Measurements from ENCODE around the gene MEGF6. TPM values are rescaled to one million over a fixed set of nuclear protein-coding genes. Genes with fewer than 3 reads are reported as not detected.

Gene MEGF6
- total RNA-seq, 1 donor from 2014 or later = 194 TPM

DNA sequence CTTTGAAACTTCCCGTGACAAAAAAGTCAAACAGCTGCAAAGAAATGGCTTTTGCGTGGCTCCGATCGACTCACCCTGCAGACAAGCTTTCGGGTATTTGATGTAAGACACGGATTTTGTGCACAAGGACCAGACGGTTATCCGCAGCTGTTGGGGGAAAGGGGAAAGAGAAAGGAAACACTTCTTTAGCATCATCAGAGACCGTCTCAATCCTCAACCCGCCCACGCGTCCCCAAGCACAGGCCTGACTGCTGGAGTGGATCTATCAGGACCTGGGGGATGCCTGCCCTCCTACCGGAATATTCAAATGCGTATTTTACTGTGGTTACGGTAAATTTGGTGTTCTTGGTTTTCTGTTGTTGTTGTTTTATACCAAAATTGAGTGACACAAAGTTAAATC is 27.4 kb upstream of the MEGF6 start:
- no peaks in the 10 kb centered on the region for H3K27me3 ChIP-seq
- no peak overlapping the region for H3K4me3 ChIP-seq
- intact Hi-C loops (cut with DNase I) = no loop called here
- DNase-seq (ENCODE audit: low spot score in 2 of 2) = no peak
- TF ChIP-seq, protein P1, sequence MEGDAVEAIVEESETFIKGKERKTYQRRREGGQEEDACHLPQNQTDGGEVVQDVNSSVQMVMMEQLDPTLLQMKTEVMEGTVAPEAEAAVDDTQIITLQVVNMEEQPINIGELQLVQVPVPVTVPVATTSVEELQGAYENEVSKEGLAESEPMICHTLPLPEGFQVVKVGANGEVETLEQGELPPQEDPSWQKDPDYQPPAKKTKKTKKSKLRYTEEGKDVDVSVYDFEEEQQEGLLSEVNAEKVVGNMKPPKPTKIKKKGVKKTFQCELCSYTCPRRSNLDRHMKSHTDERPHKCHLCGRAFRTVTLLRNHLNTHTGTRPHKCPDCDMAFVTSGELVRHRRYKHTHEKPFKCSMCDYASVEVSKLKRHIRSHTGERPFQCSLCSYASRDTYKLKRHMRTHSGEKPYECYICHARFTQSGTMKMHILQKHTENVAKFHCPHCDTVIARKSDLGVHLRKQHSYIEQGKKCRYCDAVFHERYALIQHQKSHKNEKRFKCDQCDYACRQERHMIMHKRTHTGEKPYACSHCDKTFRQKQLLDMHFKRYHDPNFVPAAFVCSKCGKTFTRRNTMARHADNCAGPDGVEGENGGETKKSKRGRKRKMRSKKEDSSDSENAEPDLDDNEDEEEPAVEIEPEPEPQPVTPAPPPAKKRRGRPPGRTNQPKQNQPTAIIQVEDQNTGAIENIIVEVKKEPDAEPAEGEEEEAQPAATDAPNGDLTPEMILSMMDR (IDR thresholded peaks at IDR 0.05) = no peak
- H3K4me1 ChIP-seq = no peaks in the 10 kb centered on the region
- H3K9me3 ChIP-seq = no peaks in the 10 kb centered on the region
- peaks cover 60 to 76% of the 10 kb centered on the region in 2 donors for H3K36me3 ChIP-seq
- H3K27ac ChIP-seq = no peak overlapping the region

DNA sequence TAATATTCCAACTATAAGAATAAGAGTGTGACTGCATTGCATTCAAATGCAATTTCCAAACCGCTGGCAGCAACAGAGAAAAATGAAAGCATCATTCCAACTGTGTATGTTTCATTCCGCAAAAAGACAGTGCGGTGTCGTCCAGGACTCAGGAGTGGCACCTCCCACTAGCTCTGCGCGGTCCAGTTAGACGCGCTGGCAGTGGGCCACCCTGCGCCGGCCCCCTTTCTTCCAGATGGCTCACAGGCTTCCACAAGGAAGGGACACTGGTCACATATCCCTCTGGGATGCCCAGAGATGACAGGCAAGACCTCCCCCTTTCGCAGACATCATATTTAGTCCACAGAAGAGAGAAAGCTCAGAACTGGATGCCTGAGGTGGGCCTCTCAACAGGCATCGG is 26.7 kb upstream of the MEGF6 start:
- no peak overlapping the region for H3K4me3 ChIP-seq
- no peaks in the 10 kb centered on the region for H3K9me3 ChIP-seq
- no peaks in the 10 kb centered on the region for H3K4me1 ChIP-seq
- no peaks in the 10 kb centered on the region for H3K27me3 ChIP-seq
- no peak overlapping the region for H3K27ac ChIP-seq
- DNase-seq (ENCODE audit: low spot score in 2 of 2) = no peak
- TF ChIP-seq, protein P1 (IDR thresholded peaks at IDR 0.05) = no peak
- intact Hi-C loops (cut with DNase I) = no loop called here
- H3K36me3 ChIP-seq = peaks cover 65 to 82% of the 10 kb centered on the region in 2 donors

DNA sequence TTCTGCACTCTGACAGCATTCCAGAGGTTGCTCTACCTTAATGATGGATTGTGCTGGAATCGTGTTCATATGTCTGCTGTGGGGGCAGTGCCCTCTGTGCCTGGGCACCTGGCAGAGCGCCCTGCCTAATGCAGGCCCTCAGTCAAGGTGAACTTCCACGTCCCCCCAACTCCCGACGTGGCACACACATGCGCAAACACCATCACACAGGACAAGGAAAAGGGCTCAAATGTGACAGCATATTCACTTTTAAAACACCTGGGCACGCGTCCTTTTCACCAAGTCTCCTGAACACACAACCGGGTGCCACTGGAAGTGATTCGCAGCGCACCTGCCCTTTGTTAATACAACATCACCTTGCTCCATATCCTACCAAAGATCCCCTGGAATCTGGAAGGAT is 25.2 kb upstream of the MEGF6 start:
- DNase-seq (ENCODE audit: low spot score in 2 of 2) = no peak
- H3K4me1 ChIP-seq = no peaks in the 10 kb centered on the region
- TF ChIP-seq, protein P1 (IDR thresholded peaks at IDR 0.05) = no peak
- no peak overlapping the region for H3K27ac ChIP-seq
- H3K27me3 ChIP-seq = no peaks in the 10 kb centered on the region
- no peaks in the 10 kb centered on the region for H3K9me3 ChIP-seq
- intact Hi-C loops (cut with DNase I) = no loop called here
- H3K4me3 ChIP-seq = no peak overlapping the region
- H3K36me3 ChIP-seq = peaks cover 74 to 96% of the 10 kb centered on the region in 2 donors

DNA sequence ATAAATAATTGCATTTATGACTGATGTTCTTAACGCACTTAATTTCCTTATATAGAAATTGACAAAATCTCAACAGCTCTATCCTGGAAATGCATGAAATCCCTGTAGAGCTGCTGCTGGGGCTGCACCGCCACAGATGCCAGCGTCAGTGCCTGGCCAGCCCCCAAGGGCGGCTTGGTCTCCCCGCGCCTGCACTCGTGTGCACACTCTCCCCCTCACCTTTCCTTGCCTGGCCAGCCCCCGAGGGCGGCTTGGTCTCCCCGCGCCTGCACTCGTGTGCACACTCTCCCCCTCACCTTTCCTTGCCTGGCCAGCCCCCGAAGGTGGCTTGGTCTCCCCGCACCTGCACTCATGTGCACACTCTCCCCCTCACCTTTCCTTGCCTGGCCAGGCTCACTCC is 24.8 kb upstream of the MEGF6 start:
- Histone ChIP-seq H3K27me3 (no peaks in the 10 kb centered on the region), H3K4me3 (no peak overlapping the region), H3K36me3 (peaks cover 74 to 96% of the 10 kb centered on the region in 2 donors), H3K4me1 (no peaks in the 10 kb centered on the region), H3K27ac (no peak overlapping the region), H3K9me3 (no peaks in the 10 kb centered on the region)
- TF ChIP-seq, protein P1 (IDR thresholded peaks at IDR 0.05) = no peak
- intact Hi-C loops (cut with DNase I) = no loop called here
- DNase-seq (ENCODE audit: low spot score in 2 of 2) = no peak

DNA sequence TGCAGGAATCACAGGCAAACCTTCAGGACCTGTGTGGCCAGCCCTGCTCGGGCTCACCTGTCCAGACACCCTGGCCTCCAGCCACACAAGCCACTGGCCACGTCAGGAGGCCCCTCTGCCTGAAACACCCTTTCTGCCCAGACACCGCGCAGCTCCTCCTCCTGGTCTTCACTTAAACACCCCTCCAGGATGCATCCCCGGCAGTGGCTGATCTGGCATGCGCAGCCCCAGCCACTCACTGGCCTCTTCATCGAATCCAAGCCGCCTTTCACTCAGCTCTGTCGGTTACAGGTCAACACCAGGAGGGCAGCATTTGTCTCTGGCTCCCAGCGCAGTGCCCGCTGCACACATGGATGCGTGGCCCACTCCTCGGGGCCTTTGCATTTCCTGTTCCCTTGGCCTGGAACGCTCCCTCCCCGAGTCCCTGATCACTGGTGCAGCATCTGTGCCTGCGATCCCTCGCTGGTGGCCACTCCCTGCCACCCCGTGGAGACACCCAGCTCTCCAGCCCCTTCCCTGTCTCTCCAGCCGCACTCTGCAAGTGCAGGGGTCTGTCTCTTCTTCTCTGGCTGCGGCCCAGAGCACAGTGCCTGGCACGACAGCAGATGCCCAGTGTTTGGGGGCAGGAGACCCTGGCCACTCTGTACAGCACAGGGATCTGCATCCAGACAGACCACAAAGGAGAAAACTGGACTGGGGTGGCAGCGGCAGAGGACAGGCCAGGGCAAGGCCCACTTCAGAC is 22.9 kb upstream of the MEGF6 start:
- H3K4me1 ChIP-seq = no peaks in the 10 kb centered on the region
- no peak for DNase-seq (ENCODE audit: low spot score in 2 of 2)
- H3K36me3 ChIP-seq = peaks cover 80 to 96% of the 10 kb centered on the region in 2 donors
- H3K27ac ChIP-seq = no peak overlapping the region
- intact Hi-C loops (cut with DNase I) = no loop called here
- no peaks in the 10 kb centered on the region for H3K9me3 ChIP-seq
- TF ChIP-seq, protein P1 (IDR thresholded peaks at IDR 0.05) = no peak
- H3K27me3 ChIP-seq = no peaks in the 10 kb centered on the region
- H3K4me3 ChIP-seq = no peak overlapping the region

All from ascending aorta (tissue), 2 donors.